NCI-H748 treated with DMSO at 0.1 percent for 48 hours (cell line): ENCODE results near the gene MAP4K1.

Experiments
- DNase-seq: peaks from one replicate; lab custom pipeline; 2025; lab: John Stamatoyannopoulos, UW

Gene MAP4K1

DNA sequence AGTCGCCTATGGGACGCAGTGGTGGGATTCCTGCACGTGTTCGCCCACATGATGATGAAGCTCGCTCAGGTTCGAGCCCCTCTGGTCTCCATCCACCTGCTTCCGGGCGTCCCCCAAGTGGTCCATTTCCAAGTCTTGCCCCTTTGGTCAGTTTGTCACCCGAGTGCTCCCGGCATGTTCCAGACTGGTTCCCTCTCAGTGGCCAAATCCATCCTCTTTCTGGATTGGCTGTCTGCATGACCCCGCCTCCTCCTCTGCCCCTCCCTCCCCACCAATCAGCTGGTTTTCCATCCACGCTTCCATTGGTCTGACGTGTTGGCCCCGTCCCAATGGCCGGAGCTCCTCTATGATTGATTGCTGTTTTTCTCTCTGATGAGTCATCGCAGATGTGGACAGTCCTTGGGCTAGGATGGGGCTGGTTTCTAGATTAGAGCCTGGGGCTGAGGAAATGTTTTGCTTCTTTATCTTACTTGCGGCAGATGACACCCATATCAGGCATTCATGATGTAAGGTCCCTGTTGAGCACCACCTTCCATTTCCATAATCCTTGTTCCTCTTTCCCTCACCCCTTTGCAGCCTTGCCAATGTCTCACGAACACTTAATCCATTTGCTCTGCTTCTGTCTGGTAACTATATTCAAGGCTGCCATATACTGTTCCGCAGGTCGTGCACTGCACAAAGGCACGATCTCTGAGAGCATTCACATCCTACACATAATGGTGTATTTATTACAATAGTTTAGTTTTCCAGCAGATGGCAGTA lies 73.8 kb downstream of the MAP4K1 start:
- DNase-seq: peak; percentile 38

DNA sequence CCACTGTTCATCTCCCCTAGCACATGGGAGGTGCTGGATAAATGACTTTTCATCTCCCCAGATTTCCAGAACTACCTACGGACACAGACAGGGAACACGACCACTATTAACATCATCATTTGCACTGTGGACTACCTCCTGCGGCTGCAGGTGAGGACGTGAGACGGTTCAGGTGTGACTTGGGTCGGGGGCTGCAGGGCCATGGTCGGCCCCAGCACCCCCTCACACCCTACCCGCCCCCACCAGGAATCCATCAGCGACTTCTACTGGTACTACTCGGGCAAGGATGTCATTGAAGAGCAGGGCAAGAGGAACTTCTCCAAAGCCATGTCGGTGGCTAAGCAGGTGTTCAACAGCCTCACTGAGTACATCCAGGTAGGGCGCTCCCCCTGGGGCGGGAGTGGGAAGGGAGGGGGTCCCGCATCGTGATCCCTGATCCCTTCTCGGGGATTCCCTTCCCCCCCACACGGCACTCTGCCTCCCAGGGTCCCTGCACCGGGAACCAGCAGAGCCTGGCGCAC lies 74.4 kb downstream of the MAP4K1 start:
- no peak for DNase-seq

DNA sequence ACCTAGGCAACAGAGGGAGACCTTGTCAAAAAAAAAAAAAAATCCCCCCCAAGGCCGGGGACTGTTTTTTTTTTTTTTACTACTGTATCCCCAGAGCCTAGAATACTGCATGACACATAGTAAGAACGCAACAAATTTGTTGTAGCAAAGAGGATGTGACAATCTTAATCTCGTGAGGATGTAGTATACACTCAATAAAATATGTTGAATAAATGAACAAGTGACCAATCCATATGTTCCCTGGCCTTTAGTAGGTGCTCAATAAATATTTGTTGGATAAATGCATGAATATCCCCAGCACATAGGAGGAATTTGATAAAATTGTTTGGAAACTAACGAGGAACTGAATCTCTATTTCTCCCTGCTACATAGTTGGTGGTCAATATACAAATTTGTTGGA lies 75.7 kb downstream of the MAP4K1 start:
- no peak for DNase-seq

DNA sequence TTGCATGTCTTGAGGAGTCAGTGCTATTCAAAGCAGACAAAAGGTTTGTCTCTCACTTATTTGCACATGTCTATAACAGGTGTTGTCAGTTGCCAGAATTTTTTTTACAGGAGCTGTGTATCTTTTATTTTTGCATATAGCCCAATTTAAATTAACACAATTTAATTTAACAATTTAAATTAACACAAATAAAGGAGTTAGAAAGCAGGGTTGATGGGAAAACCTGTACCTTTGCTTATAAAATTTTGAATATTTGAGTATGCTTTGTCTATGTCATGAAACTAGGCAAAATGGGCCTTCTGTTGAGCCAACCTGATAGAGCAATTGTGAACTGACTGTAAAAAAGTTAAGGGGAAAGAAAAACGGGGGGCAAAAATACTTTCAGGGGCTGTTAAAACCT lies 78.0 kb downstream of the MAP4K1 start:
- DNase-seq: no peak

DNA sequence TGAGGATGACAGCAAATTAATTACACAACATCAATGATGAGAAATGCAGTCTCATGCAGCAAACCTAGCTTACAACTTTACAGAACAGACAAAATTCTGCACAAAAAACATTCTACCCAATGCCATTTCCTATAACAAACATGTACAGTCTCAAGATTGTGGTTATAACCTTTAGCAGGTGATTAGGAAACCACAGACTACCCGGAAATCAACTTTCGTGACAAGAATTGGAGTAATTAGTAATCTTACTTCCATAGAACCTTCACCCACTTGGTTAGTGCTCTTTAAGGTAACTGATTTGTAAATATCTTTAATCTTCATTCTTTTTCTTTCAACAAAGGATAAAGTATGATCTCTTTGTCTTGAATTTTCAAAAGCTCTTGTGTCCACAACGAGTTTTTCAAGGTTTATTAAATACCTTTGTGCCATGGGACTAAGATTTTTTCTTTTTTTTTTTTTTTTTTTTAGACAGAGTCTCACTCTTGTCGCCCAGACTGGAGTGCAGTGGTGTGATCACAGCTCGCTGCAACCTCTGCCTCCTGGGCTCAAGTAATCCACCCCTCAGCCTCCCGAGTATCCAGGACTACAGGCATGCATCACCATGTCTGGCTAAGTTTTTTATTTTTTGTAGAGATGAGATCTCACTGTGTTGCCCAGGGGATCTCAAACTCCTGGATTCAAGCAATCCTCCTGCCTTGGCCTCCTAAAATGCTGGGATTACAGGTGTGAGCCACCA lies 78.8 kb downstream of the MAP4K1 start:
- no peak for DNase-seq

DNA sequence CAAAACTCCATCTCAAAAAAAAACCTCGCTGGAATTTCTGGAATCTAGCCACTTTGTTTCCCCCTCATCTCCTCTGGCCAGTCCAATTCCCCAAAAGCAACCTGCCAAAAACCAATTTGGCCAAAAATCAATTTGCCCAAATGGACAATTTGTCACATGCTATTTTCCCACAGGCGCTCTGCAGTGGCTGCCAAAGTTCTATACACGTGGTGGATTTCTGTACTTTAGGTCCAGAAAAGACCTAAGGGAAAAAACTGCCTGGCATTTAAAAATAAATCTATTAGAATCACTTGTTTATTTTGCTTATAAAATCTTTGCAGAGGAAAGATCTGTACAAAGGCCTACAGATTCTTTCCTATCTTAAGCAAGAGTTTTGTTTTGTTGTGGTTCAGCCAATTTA lies 79.4 kb downstream of the MAP4K1 start:
- no peak for DNase-seq
